Neural progenitor cell (in vitro differentiated cells): Measurements from ENCODE around the gene EDN2. TPM values are rescaled to one million over a fixed set of nuclear protein-coding genes. Genes with fewer than 3 reads are reported as not detected.

Source experiments
- DNase-seq: peaks from one replicate; pipeline ENCODE4 v3.0.0-alpha.2; 2016; ENCODE audit warnings: low spot score
- H2AFZ ChIP-seq: fragments of 200-600 bp; sonication (generic); replicated peaks from 2 replicates; pipeline ENCODE4 v1.6.1; 2016; ENCODE audit warnings: antibody characterized with exemption
- H3F3A ChIP-seq: fragments of 200-600 bp; sonication (generic); 2 replicates; pipeline ENCODE4 v1.6.1; 2016; ENCODE audit warnings: antibody characterized with exemption, low read depth
- H3K27ac ChIP-seq: fragments of 200-600 bp; sonication (generic); 2 replicates; pipeline ENCODE4 v1.5.1; 2016; ENCODE audit warnings: mild to moderate bottlenecking
- H3K27me3 ChIP-seq: fragments of 200-600 bp; sonication (generic); 2 replicates; pipeline ENCODE4 v1.6.1; 2016; ENCODE audit warnings: mild to moderate bottlenecking, moderate library complexity
- H3K36me3 ChIP-seq: fragments of 200-600 bp; sonication (generic); 2 replicates; pipeline ENCODE4 v1.5.1; 2016
- H3K4me1 ChIP-seq: fragments of 200-600 bp; sonication (generic); 2 replicates; pipeline ENCODE4 v1.6.1; 2016; ENCODE audit warnings: mixed run types
- H3K4me2 ChIP-seq: fragments of 200-600 bp; sonication (generic); 2 replicates; pipeline ENCODE4 v1.6.1; 2016
- H3K4me3 ChIP-seq: fragments of 200-600 bp; sonication (generic); 2 replicates; pipeline ENCODE4 v1.5.1; 2016
- H3K79me2 ChIP-seq: fragments of 200-600 bp; sonication (generic); 2 replicates; pipeline ENCODE4 v1.6.1; 2016; ENCODE audit warnings: low read depth
- H3K9ac ChIP-seq: fragments of 200-600 bp; sonication (generic); 2 replicates; pipeline ENCODE4 v1.6.1; 2016
- H3K9me3 ChIP-seq: fragments of 200-600 bp; sonication (generic); 2 replicates; pipeline ENCODE4 v1.5.1; 2016; ENCODE audit warnings: low read depth
- H4K20me1 ChIP-seq: fragments of 200-600 bp; sonication (generic); 2 replicates; pipeline ENCODE4 v1.6.1; 2016; ENCODE audit warnings: low read depth
- H3K27ac Mint-ChIP-seq: 3 replicates; pipeline ENCODE4 v1.8.0; 2021; ENCODE audit warnings: mixed read lengths
- H3K27me3 Mint-ChIP-seq: 2 replicates; pipeline ENCODE4 v1.8.0; 2022; ENCODE audit warnings: low read depth, mild to moderate bottlenecking, inconsistent platforms, moderate library complexity, mixed read lengths; ENCODE audit not compliant: insufficient read depth
- H3K36me3 Mint-ChIP-seq: 3 replicates; pipeline ENCODE4 v1.8.0; 2021; ENCODE audit warnings: mixed read lengths
- H3K4me1 Mint-ChIP-seq: 3 replicates; pipeline ENCODE4 v1.8.0; 2021; ENCODE audit warnings: mixed read lengths
- H3K4me3 Mint-ChIP-seq: 3 replicates; pipeline ENCODE4 v1.8.0; 2021; ENCODE audit warnings: mild to moderate bottlenecking, moderate library complexity, mixed read lengths
- H3K9me3 Mint-ChIP-seq: 3 replicates; pipeline ENCODE4 v1.8.0; 2020; ENCODE audit warnings: mixed read lengths
- EZH2 ChIP-seq: fragments of 200-600 bp; sonication (generic); IDR thresholded peaks from 2 replicates; pipeline ENCODE4 v1.6.1; 2017; ENCODE audit warnings: antibody characterized with exemption, mild to moderate bottlenecking, moderate library complexity
- EZH2phosphoT487 ChIP-seq: fragments of 200-600 bp; sonication (generic); IDR thresholded peaks from 2 replicates; pipeline ENCODE4 v1.6.1; 2017; ENCODE audit warnings: antibody characterized with exemption
- total RNA-seq: library from RNA; depleted of rRNA; stranded (reverse); fragments of >200 nt; gene quantifications from 2 replicates; pipeline ENCODE4 v1.2.3, GENCODE V29; 2015; ENCODE audit warnings: low replicate concordance
- TF ChIP-seq, protein P1 (sequence below): fragments of 200-600 bp; sonication (generic); IDR thresholded peaks from 2 replicates; pipeline ENCODE4 v1.5.1; 2017; ENCODE audit warnings: antibody characterized with exemption, mild to moderate bottlenecking

Gene EDN2
- total RNA-seq, 1 donor from 2014 or later = not detected

DNA sequence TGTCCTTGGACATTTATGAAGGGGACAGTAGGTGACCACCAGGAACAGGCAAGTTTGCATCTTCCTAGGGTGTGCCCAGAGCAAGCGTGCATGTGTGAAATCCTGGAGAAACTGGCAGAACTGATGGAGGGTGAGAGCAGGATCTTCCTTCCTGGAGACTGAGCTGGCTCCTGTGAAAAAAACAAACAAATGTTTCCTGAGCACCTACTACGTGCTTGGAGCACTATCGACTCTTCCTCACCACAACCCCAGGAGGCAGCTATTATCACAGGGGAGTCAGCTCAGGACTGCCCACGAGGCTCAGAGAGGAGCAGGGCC, 1.5 kb upstream of the EDN2 start:
- Histone ChIP-seq H3K9me3 (no peaks in the 10 kb centered on the region), H3K36me3 (no peaks in the 10 kb centered on the region), H2AFZ (no peak overlapping the region), H3K4me1 (peaks cover 42% of the 10 kb centered on the region), H3K9ac (no peak overlapping the region), H4K20me1 (peaks cover 10% of the 10 kb centered on the region), H3K27ac (no peak overlapping the region), H3F3A (peaks cover 30% of the 10 kb centered on the region), H3K27me3 (peaks cover 12% of the 10 kb centered on the region), H3K4me2 (peak overlapping the region; percentile 78), H3K4me3 (peak overlapping the region; percentile 31), H3K79me2 (no peaks in the 10 kb centered on the region)
- peak overlapping the region; percentile 80 for H3K4me3 Mint-ChIP-seq
- peaks cover 23% of the 10 kb centered on the region for H3K27me3 Mint-ChIP-seq
- H3K4me1 Mint-ChIP-seq = peaks cover 64% of the 10 kb centered on the region
- peaks cover 4% of the 10 kb centered on the region for H3K9me3 Mint-ChIP-seq
- DNase-seq = no peak
- no peaks in the 10 kb centered on the region for H3K36me3 Mint-ChIP-seq
- peak overlapping the region; percentile 96 for H3K27ac Mint-ChIP-seq
- TF ChIP-seq EZH2 (no peak), EZH2phosphoT487 (no peak)
- TF ChIP-seq, protein P1, sequence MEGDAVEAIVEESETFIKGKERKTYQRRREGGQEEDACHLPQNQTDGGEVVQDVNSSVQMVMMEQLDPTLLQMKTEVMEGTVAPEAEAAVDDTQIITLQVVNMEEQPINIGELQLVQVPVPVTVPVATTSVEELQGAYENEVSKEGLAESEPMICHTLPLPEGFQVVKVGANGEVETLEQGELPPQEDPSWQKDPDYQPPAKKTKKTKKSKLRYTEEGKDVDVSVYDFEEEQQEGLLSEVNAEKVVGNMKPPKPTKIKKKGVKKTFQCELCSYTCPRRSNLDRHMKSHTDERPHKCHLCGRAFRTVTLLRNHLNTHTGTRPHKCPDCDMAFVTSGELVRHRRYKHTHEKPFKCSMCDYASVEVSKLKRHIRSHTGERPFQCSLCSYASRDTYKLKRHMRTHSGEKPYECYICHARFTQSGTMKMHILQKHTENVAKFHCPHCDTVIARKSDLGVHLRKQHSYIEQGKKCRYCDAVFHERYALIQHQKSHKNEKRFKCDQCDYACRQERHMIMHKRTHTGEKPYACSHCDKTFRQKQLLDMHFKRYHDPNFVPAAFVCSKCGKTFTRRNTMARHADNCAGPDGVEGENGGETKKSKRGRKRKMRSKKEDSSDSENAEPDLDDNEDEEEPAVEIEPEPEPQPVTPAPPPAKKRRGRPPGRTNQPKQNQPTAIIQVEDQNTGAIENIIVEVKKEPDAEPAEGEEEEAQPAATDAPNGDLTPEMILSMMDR = no peak

DNA sequence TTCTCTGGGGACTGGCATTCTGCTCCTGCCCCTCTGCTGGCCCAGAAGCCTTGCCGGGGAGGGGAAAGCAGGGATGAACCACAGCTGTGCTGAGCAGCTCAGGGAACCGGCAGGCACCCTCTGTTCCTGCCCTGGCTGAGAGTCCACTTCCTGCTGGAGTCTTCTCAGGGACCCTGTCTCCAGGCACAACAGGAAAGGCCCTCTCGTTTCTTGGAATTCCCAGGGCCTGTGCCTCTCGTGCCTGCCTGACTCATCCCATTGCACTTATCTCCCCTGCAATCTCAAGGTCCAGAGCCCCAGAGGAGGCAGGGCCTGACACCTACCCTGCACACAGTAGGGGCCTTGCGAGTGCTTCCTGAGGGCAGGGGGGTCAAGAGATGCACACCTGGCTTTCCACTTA, 1.1 kb upstream of the EDN2 start:
- H3K9me3 ChIP-seq = no peaks in the 10 kb centered on the region
- H3K36me3 ChIP-seq = no peaks in the 10 kb centered on the region
- Mint-ChIP-seq H3K4me1 (peaks cover 64% of the 10 kb centered on the region), H3K27ac (no peak overlapping the region), H3K27me3 (peaks cover 23% of the 10 kb centered on the region), H3K9me3 (peaks cover 4% of the 10 kb centered on the region), H3K4me3 (no peak overlapping the region), H3K36me3 (no peaks in the 10 kb centered on the region)
- H3K9ac ChIP-seq = no peak overlapping the region
- DNase-seq = no peak
- H3K79me2 ChIP-seq = no peaks in the 10 kb centered on the region
- H3K4me1 ChIP-seq = peaks cover 42% of the 10 kb centered on the region
- TF ChIP-seq EZH2phosphoT487 = no peak
- TF ChIP-seq, protein P1 = no peak
- TF ChIP-seq EZH2 = no peak
- H4K20me1 ChIP-seq = peaks cover 10% of the 10 kb centered on the region
- peaks cover 12% of the 10 kb centered on the region for H3K27me3 ChIP-seq
- no peak overlapping the region for H3K4me2 ChIP-seq
- no peak overlapping the region for H3K4me3 ChIP-seq
- H3F3A ChIP-seq = peaks cover 30% of the 10 kb centered on the region
- no peak overlapping the region for H3K27ac ChIP-seq
- H2AFZ ChIP-seq = no peak overlapping the region

DNA sequence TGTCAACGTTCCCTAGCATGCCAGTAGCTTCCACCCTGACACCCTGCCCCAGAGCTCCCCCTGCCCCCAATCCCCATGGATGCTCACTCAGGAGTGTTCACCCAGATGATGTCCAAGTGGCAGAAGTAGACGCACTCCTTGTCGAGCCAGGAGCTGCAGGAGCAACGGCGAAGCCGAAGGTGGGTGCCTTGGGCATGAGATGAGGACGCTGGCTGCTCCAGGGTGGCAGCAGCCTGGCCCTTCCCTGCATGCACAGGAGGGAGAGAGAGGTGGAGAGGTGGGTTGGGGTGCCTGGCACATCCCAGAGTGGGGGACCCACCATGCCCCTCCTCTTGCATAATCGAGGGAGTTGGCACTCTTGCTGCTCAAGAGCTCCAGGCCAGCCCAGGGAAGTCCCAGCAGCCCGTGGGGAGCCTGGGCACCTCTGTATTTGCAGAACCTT, 502 bp downstream of the EDN2 start:
- peaks cover 11% of the 10 kb centered on the region for H3K27me3 ChIP-seq
- no peak overlapping the region for H2AFZ ChIP-seq
- no peak for DNase-seq
- H3K9ac ChIP-seq = no peak overlapping the region
- H3K9me3 Mint-ChIP-seq = no peaks in the 10 kb centered on the region
- peaks cover 20% of the 10 kb centered on the region for H3K27me3 Mint-ChIP-seq
- no peaks in the 10 kb centered on the region for H3K36me3 ChIP-seq
- H3F3A ChIP-seq = peaks cover 30% of the 10 kb centered on the region
- no peak overlapping the region for H3K4me3 ChIP-seq
- H3K4me3 Mint-ChIP-seq = peak overlapping the region; percentile 35
- H3K4me1 ChIP-seq = peaks cover 42% of the 10 kb centered on the region
- H3K4me1 Mint-ChIP-seq = peaks cover 65% of the 10 kb centered on the region
- H3K27ac ChIP-seq = no peak overlapping the region
- no peaks in the 10 kb centered on the region for H3K36me3 Mint-ChIP-seq
- H3K9me3 ChIP-seq = no peaks in the 10 kb centered on the region
- peak overlapping the region; percentile 63 for H3K27ac Mint-ChIP-seq
- no peak overlapping the region for H3K4me2 ChIP-seq
- H3K79me2 ChIP-seq = no peaks in the 10 kb centered on the region
- TF ChIP-seq EZH2 (no peak), EZH2phosphoT487 (no peak)
- TF ChIP-seq, protein P1 = no peak
- H4K20me1 ChIP-seq = peaks cover 10% of the 10 kb centered on the region
